HG03196 (cell line): ENCODE measurements around the gene PLA2G2F.

Experiments
- ATAC-seq: cut with Tn5 transposase; IDR thresholded peaks from one replicate; pipeline ENCODE4 v1.9.1; 2021; ENCODE audit not compliant: unreplicated experiment

The PLA2G2F gene

GRCh38 chr1:20138961-20139550, at the start of gene PLA2G2F:
Gene PLA2G2F (plus strand): TSS chr1:20139323. CDS start chr1:20139428, 105 bp downstream.
- ATAC-seq: no peak

GRCh38 chr1:20089328-20090077, 49.6 kb upstream of the PLA2G2F start:
- ATAC-seq: no peak

- ATAC-seq: no peak
Measured at GRCh38 chr1:20090119-20090518, 49.0 kb upstream of the PLA2G2F start.

- no peak for ATAC-seq
Measured at GRCh38 chr1:20090641-20091040, 48.5 kb upstream of the PLA2G2F start.

GRCh38 chr1:20093303-20093702, 45.8 kb upstream of the PLA2G2F start:
- no peak for ATAC-seq

- no peak for ATAC-seq
Measured at GRCh38 chr1:20093940-20094391, 45.2 kb upstream of the PLA2G2F start.

- no peak for ATAC-seq
Measured at GRCh38 chr1:20095564-20096434, 43.3 kb upstream of the PLA2G2F start.

GRCh38 chr1:20096840-20097447, 42.2 kb upstream of the PLA2G2F start:
- ATAC-seq: no peak

GRCh38 chr1:20099533-20099932, 39.6 kb upstream of the PLA2G2F start:
- ATAC-seq: no peak

GRCh38 chr1:20100632-20101355, 38.3 kb upstream of the PLA2G2F start:
- no peak for ATAC-seq

- ATAC-seq: no peak
Measured at GRCh38 chr1:20102875-20103274, 36.2 kb upstream of the PLA2G2F start.

GRCh38 chr1:20105856-20106255, 33.3 kb upstream of the PLA2G2F start:
- ATAC-seq: no peak

- no peak for ATAC-seq
Measured at GRCh38 chr1:20107351-20107750, 31.8 kb upstream of the PLA2G2F start.

GRCh38 chr1:20107796-20108195, 31.3 kb upstream of the PLA2G2F start:
- no peak for ATAC-seq

GRCh38 chr1:20108366-20109123, 30.6 kb upstream of the PLA2G2F start:
- ATAC-seq: no peak

- ATAC-seq: no peak
Measured at GRCh38 chr1:20109223-20109856, 29.8 kb upstream of the PLA2G2F start.

GRCh38 chr1:20110679-20111078, 28.4 kb upstream of the PLA2G2F start:
- ATAC-seq: no peak

GRCh38 chr1:20111452-20111851, 27.7 kb upstream of the PLA2G2F start:
- ATAC-seq: no peak

- ATAC-seq: no peak
Measured at GRCh38 chr1:20112279-20113000, 26.7 kb upstream of the PLA2G2F start.
